Duodenal mucosa (tissue), 2 donors: ENCODE measurements around the gene IKBKE.

Source experiments
- H3K27ac ChIP-seq: one replicate; pipeline ENCODE4 v1.7.0; 2013; ENCODE audit warnings: low read depth, low read length
- H3K27me3 ChIP-seq, 2 donors: one replicate each; pipeline ENCODE4 v1.7.0; 2013; ENCODE audit warnings: low read length in 2 of 2, control low read depth in 1 of 2; ENCODE audit not compliant: insufficient read depth in 2 of 2, control insufficient read depth in 1 of 2
- H3K36me3 ChIP-seq, 2 donors: one replicate each; pipeline ENCODE4 v1.7.0; 2013; ENCODE audit warnings: low read length in 2 of 2, control low read depth in 1 of 2; ENCODE audit not compliant: insufficient read depth in 2 of 2, control insufficient read depth in 1 of 2
- H3K4me1 ChIP-seq, 2 donors: one replicate each; pipeline ENCODE4 v1.7.0; 2013; ENCODE audit warnings: low read length in 2 of 2, control low read depth in 1 of 2; ENCODE audit not compliant: insufficient read depth in 2 of 2, control insufficient read depth in 1 of 2
- H3K4me3 ChIP-seq, 2 donors: one replicate each; pipeline ENCODE4 v1.7.0; 2013; ENCODE audit warnings: low read length in 2 of 2, low read depth in 1 of 2
- H3K9ac ChIP-seq, 2 donors: one replicate each; pipeline ENCODE4 v1.7.0; 2013; ENCODE audit warnings: low read length in 2 of 2, low read depth in 1 of 2
- H3K9me3 ChIP-seq, 2 donors: one replicate each; pipeline ENCODE4 v1.7.0; 2013; ENCODE audit warnings: low read length in 2 of 2, control low read depth in 1 of 2; ENCODE audit not compliant: control insufficient read depth in 1 of 2

Gene IKBKE

DNA sequence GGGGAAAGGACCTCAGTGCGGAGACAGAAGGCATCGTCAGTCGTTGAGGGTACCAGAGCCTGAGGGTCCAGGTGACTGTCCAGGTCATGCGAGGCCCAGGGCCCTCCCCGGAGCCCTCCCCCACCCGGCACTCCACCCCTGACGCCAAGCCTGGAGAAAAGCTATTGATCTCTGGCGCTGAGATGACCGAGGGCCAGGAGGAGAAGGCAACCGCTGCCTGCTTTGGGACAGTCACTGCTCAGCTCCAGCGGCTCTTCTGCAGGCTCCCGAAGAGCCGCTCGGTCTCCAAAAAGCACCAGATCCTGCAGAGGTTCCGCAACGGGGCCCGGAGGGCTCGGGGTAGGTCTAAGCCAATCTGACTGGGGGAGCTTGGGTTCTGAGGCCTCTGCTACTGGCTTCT lies 47.9 kb downstream of the IKBKE start:
- Histone ChIP-seq H3K27me3 (no peaks in the 10 kb centered on the region), H3K36me3 (no peaks in the 10 kb centered on the region), H3K9me3 (no peaks in the 10 kb centered on the region), H3K4me1 (peaks cover 1 to 2% of the 10 kb centered on the region in 2 donors), H3K9ac (no peak overlapping the region), H3K4me3 (no peak overlapping the region), H3K27ac (no peak overlapping the region)

DNA sequence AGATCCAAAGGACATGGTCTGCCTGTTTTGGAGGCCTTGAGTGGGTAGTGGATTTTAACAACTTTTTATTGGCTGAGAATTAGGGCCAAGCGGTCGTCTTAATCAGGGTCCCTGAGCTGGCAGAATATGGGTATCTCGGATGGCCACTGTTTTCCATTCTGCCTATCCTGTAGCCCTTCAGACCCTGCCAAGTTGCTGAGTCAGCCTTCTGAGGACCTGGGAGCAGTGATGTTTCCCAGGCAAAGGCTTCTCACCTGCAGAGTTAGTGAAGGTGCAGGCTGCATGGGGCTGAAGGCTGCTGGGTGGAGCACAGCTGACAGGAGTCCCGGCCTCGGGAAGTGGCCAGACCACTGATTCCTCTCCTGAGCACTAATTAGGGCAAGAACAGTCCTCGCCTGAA lies 48.5 kb downstream of the IKBKE start:
- Histone ChIP-seq H3K4me3 (no peak overlapping the region), H3K4me1 (no peaks in the 10 kb centered on the region), H3K27ac (no peak overlapping the region), H3K9me3 (no peaks in the 10 kb centered on the region), H3K9ac (no peak overlapping the region), H3K36me3 (no peaks in the 10 kb centered on the region), H3K27me3 (no peaks in the 10 kb centered on the region)

DNA sequence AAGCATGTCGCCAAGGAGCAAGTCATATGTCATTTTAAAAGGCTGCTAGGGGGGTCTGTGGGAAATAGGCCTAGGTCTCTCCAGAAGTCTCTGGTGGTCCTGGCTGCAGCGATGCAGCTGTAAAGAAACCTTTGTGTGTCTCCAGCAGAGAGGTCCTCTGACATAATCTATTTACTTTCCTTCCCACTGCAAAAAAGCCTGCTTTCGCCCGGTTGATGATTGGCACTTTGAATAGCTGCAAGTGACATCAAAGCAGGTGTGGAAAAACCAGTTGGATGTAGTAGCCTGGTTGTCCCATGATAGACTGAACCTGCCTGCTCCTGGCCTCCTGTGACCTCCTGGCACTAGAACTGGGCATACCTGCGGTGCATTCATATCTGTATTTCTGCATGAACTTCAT lies 50.9 kb downstream of the IKBKE start:
- H3K36me3 ChIP-seq: no peaks in the 10 kb centered on the region
- no peaks in the 10 kb centered on the region for H3K9me3 ChIP-seq
- H3K27me3 ChIP-seq: no peaks in the 10 kb centered on the region
- H3K27ac ChIP-seq: no peak overlapping the region
- H3K9ac ChIP-seq: no peak overlapping the region
- H3K4me3 ChIP-seq: no peak overlapping the region
- no peaks in the 10 kb centered on the region for H3K4me1 ChIP-seq

DNA sequence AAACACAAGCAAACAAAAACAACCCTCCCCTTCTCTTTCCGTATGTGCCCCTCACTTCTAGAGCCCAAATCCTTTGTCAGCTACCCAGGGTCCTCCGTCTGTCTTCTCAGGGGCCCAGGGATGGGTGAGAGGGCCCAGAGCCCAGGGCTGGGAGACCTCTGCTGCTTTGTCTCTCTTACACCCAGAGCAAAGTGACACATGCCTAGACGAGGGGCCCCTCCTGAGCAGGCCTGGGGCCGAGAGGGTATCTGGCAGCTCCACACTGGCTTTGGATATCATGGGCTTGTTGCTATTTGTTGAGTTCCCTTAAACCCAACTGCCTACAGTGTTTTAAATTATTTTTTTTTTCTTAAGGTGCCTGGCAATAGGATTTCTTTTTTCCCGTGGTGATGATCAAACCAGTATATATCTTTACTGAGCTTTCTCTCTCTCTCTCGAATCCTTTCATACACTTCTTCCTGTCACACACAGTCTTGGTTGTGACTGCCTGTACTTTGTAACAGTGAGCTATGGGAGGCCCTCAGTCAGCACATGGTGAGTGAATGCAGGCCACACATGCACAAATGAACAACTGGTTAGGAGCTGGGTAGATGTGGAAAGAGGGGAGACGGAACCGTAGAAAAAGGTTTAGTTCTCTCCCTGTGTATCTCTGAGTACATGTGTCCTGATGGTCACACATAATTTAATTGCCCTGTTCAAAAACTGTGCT lies 51.6 kb downstream of the IKBKE start:
- no peak overlapping the region for H3K9ac ChIP-seq
- H3K4me1 ChIP-seq: no peaks in the 10 kb centered on the region
- no peak overlapping the region for H3K4me3 ChIP-seq
- no peak overlapping the region for H3K27ac ChIP-seq
- H3K9me3 ChIP-seq: no peaks in the 10 kb centered on the region
- H3K27me3 ChIP-seq: no peaks in the 10 kb centered on the region
- H3K36me3 ChIP-seq: no peaks in the 10 kb centered on the region

DNA sequence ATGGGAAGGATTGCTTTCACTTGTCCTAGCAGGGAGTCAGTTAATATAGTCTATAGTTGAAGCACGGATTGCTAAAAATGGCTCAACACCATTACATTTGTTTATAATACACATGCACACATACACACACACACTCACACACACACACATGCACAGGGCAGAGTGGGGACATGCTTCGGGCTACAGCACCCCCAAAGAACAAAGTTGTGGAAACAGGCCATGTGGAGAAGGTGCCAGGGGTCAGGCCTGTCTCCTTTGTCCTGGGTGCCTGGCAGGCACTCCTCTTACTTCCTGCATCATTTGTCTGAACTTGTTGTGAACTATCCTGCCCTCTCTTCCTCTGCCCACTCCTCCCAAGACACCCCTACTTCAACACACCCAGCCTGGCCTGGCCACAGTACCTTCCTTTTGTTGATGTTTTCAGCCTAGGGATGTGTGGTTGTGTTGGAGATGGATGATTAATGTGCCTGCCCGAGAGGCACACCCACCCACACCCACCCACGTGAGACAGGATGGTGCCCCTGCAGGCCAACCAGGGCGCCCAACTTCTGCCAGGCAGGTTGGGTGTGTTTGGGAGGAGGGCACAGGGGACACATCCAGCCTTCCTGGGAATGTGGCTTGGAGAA lies 54.6 kb downstream of the IKBKE start:
- no peaks in the 10 kb centered on the region for H3K27me3 ChIP-seq
- no peaks in the 10 kb centered on the region for H3K9me3 ChIP-seq
- H3K36me3 ChIP-seq: no peaks in the 10 kb centered on the region
- H3K4me1 ChIP-seq: no peaks in the 10 kb centered on the region
- no peak overlapping the region for H3K27ac ChIP-seq
- H3K4me3 ChIP-seq: no peak overlapping the region
- no peak overlapping the region for H3K9ac ChIP-seq

DNA sequence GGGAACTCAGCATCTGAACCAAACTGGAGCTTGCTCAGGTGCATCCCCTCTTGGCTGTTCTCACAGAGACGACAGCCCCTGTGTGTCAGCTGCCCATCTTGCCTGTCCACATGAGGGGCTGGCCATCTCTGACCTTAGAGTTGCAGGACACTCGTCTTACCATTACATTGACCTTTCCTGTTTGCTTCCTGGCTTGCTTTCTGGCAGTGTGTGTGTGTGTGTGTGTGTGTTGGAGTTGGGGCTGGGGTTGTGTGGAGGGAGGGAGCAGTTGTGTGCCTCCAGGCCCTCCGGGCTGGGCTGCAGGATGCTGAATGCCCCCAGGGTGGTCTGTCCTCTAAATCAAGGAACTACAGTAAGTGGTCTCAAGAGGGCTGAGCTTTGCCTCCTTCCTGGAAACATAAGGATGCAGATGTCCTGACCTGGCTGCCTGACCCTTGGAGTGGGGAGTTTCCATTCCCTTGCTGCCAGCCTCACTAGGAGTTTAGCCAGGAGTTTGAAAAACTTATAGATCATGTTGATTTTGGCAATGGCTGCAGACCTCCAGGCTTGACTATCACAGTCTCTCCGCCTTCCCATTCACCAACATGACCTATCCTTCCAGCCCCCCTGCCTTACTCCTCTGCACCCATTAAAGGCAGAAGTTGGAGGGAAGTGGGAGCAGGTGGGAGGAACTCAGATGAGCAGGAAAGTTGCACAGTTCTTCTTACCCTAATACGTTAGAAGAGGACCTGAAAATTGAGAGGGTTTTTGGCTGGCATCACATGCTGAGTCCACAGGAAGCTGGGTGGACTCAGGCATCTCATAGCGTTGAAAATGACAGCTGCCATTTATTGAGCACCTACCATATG lies 56.0 kb downstream of the IKBKE start:
- H3K27ac ChIP-seq: no peak overlapping the region
- no peaks in the 10 kb centered on the region for H3K9me3 ChIP-seq
- H3K27me3 ChIP-seq: no peaks in the 10 kb centered on the region
- H3K4me1 ChIP-seq: no peaks in the 10 kb centered on the region
- no peaks in the 10 kb centered on the region for H3K36me3 ChIP-seq
- no peak overlapping the region for H3K9ac ChIP-seq
- no peak overlapping the region for H3K4me3 ChIP-seq

DNA sequence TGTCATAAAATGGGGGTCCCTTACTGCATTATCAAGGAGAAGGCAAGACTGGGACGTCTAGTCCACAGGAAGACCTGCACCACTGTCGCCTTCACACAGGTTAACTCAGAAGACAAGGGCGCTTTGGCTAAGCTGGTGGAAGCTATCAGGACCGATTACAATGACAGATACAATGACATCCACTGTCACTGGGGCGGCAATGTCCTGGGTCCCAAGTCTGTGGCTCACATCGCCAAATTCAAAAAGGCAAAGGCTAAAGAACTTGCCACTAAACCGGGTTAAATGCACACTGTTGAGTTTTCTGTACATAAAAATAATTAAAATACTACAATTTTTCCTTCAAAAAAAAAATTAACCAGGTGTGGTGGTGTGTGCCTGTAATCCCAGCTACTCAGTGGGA lies 59.1 kb downstream of the IKBKE start:
- no peaks in the 10 kb centered on the region for H3K27me3 ChIP-seq
- H3K4me3 ChIP-seq: no peak overlapping the region
- no peaks in the 10 kb centered on the region for H3K36me3 ChIP-seq
- H3K9ac ChIP-seq: no peak overlapping the region
- H3K27ac ChIP-seq: no peak overlapping the region
- H3K9me3 ChIP-seq: no peaks in the 10 kb centered on the region
- H3K4me1 ChIP-seq: no peaks in the 10 kb centered on the region

DNA sequence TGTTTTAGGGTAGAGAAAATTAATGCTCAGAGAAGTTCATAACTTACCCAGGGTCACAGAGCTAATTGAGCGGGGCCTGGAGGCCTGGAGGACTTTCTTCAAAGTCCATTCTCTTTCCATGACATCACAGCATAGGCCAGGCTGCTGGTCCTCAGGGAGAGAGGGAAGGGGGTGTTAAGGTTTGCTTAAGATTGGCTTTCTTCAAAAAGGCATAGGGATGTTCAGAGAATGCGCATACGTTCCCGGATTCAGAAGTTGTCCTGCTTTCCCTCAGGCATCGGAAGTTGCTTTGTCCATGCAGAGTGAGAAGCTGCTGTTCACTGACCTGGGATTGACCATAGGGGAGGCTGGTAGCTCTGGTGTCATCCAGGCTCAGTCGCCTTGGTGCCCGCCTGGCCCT lies 62.1 kb downstream of the IKBKE start:
- no peak overlapping the region for H3K27ac ChIP-seq
- H3K27me3 ChIP-seq: no peaks in the 10 kb centered on the region

DNA sequence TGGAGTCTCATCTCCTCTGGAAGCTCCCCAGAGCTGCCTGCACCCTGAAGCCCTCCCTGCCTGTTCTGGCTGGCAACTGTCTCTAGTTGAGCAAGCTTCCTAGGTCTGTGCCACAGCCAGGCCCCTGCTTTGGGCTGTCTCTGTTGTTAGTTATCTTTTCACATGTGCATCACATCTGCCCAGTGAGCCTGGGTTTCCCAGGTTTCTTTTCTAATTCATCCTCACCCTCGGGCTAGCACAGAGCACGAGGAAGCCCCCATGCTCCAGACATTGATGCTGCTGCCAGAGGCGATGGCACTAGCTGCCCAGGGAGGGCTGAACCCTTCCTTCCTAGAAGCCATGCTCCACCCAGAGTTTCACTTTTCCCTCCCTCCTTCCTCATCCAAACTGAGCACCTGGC lies 64.3 kb downstream of the IKBKE start:
- H3K36me3 ChIP-seq: peaks cover 0 to 3% of the 10 kb centered on the region in 2 donors
- no peaks in the 10 kb centered on the region for H3K9me3 ChIP-seq
- H3K4me1 ChIP-seq: peaks cover 1 to 2% of the 10 kb centered on the region in 2 donors
- H3K27me3 ChIP-seq: no peaks in the 10 kb centered on the region
- no peak overlapping the region for H3K27ac ChIP-seq
- H3K4me3 ChIP-seq: no peak overlapping the region
- H3K9ac ChIP-seq: no peak overlapping the region

More for the DNA sequence above, 62.1 kb downstream of the IKBKE start:
- no peak overlapping the region for H3K9ac ChIP-seq
- no peak overlapping the region for H3K4me3 ChIP-seq
- no peaks in the 10 kb centered on the region for H3K9me3 ChIP-seq
- H3K36me3 ChIP-seq: no peaks in the 10 kb centered on the region
- no peaks in the 10 kb centered on the region for H3K4me1 ChIP-seq

DNA sequence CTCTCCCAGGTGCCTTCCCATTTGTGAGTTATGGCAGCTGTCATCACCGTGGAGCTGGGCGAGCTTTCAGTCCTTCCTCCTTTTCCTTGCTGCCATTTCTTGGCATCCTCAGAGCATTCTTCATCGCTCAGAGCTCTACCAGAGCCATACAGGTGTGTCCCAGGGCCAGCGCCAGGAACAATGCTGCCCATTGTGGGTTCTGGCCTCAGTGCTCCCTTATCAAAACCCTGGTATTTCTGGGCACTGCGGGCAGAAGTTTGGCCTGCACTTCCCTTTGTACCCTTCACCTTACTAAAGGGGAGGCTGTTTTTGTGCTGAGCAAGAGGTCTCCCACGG lies 65.5 kb downstream of the IKBKE start:
- H3K4me3 ChIP-seq: no peak overlapping the region

More for the DNA sequence above, 65.5 kb downstream of the IKBKE start:
- Histone ChIP-seq H3K4me1 (peaks cover 12 to 13% of the 10 kb centered on the region in 2 donors), H3K36me3 (peaks cover 0 to 3% of the 10 kb centered on the region in 2 donors), H3K9me3 (no peaks in the 10 kb centered on the region), H3K9ac (no peak overlapping the region), H3K27me3 (no peaks in the 10 kb centered on the region), H3K27ac (no peak overlapping the region)
